ENCODE measurements around the gene IL12RB1. TPM values are rescaled to one million over a fixed set of nuclear protein-coding genes. Genes with fewer than 3 reads are reported as not detected.

Gene IL12RB1
- total RNA-seq, 5 donors from 2014 or later (not counting 1 experiment from before 2014, with no cell fraction given) = 26.3 to 45.2 (median 39.3) TPM

DNA sequence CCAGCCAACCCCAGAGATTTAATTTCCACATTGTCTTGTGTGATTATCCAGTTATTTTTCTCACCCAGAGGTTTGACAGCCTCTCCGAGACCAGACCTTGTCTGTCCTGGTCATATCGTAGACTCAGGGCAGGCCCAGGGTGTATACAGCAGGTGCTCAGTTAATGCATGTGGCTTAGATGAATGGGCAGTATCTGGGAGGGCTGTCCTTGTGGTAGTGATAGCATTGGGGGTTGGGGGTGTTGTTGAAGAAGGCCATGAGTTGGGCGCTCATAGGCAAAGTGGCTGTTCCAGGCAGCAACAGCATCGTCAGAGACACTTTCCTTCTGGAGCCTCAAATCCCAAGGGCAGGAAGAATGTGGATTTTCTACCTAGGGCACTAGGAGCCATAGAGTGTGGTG, 27.7 kb upstream of the IL12RB1 start:
- Histone ChIP-seq H3K27ac (ENCODE audit: low read length) (no peak overlapping the region), H3K27me3 (replicated peaks in 1 of 2; ENCODE audit: control insufficient read depth in 2 of 2, extremely low read depth in 1 of 2, insufficient read depth in 2 of 2, low read length in 1 of 2) (no peaks in the 10 kb centered on the region), H3K4me1 (ENCODE audit: control insufficient read depth in 1 of 2, extremely low read depth in 1 of 2, insufficient read depth in 2 of 2, low read length in 2 of 2) (peaks cover 8 to 50% of the 10 kb centered on the region in 2 experiments), H3K36me3 (ENCODE audit: control insufficient read depth in 2 of 2, extremely low read depth in 1 of 2, insufficient read depth in 1 of 2, low read length in 1 of 2) (peaks cover 4 to 10% of the 10 kb centered on the region in 2 donors), H3K9me3 (no peaks in the 10 kb centered on the region), H3K4me3 (ENCODE audit: control insufficient read depth in 1 of 2, extremely low read depth in 1 of 2, low read length in 1 of 2) (no peak overlapping the region)
- 100% methylated on average over 4 of the region's 4 CpGs for WGBS (ENCODE audit: insufficient coverage)
- Mint-ChIP-seq H3K9me3 (no peaks in the 10 kb centered on the region), H3K4me1 (peaks cover 28 to 45% (median 40%) of the 10 kb centered on the region in 3 donors), H3K4me3 (no peak overlapping the region), H3K27ac (no peak overlapping the region), H3K36me3 (peaks cover 2% of the 10 kb centered on the region), H3K27me3 (no peaks in the 10 kb centered on the region)
- ATAC-seq (replicated peaks in 1 of 4) (no peak), DNase-seq (no peak)
- ChIA-PET CTCF (interaction anchor here in 1 of 2 donors (0.7 kb wide), 1 partner anchor 534 kb away, joined by 6 read pairs; no protein-coding TSS in a partner anchor), POLR2A (no interaction called here)

DNA sequence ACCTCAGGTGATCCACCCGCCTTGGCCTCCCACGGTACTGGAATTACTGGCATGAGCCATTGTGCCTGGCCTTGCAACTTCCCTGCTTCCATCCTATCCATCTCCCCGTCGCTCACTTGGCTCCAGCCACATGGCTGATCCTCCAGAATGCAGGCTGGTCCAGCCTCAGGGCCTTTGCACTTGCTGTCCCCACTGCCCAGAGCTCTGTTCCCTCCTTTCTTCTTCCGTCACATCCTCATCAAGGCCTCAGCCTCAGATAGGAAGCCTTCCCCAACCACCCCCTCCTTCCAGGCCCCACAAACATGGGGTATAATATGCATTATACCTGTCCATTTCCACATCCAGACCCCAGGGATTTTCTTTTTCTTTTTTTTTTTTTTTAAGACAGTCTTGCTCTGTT, 27.1 kb upstream of the IL12RB1 start:
- H3K27me3 Mint-ChIP-seq = no peaks in the 10 kb centered on the region
- POLR2A ChIA-PET = no interaction called here
- 92% methylated on average over 5 of the region's 5 CpGs for WGBS (ENCODE audit: insufficient coverage)
- H3K4me3 Mint-ChIP-seq = no peak overlapping the region
- H3K36me3 Mint-ChIP-seq = peaks cover 2% of the 10 kb centered on the region
- CTCF ChIA-PET = interaction anchor here (0.7 to 1.3 kb wide), 4 partner anchors 27 to 534 kb away, joined by 3 to 6 read pairs (median 4); partner anchors contain the start of genes IL12RB1 (in 1 of the 2) and PIK3R2 (in 1 of the 2)
- peaks cover 5 to 48% of the 10 kb centered on the region in 2 experiments for H3K4me1 ChIP-seq (ENCODE audit: control insufficient read depth in 1 of 2, extremely low read depth in 1 of 2, insufficient read depth in 2 of 2, low read length in 2 of 2)
- H3K4me1 Mint-ChIP-seq = peaks cover 28 to 45% (median 40%) of the 10 kb centered on the region in 3 donors
- ATAC-seq (replicated peaks in 1 of 4) (no peak), DNase-seq (no peak)
- H3K27ac ChIP-seq (ENCODE audit: low read length) = no peak overlapping the region
- H3K9me3 Mint-ChIP-seq = no peaks in the 10 kb centered on the region
- H3K9me3 ChIP-seq = no peaks in the 10 kb centered on the region
- H3K27me3 ChIP-seq (replicated peaks in 1 of 2; ENCODE audit: control insufficient read depth in 2 of 2, extremely low read depth in 1 of 2, insufficient read depth in 2 of 2, low read length in 1 of 2) = no peaks in the 10 kb centered on the region
- H3K27ac Mint-ChIP-seq = no peak overlapping the region
- peaks cover 4 to 10% of the 10 kb centered on the region in 2 donors for H3K36me3 ChIP-seq (ENCODE audit: control insufficient read depth in 2 of 2, extremely low read depth in 1 of 2, insufficient read depth in 1 of 2, low read length in 1 of 2)
- no peak overlapping the region for H3K4me3 ChIP-seq (ENCODE audit: control insufficient read depth in 1 of 2, extremely low read depth in 1 of 2, low read length in 1 of 2)

DNA sequence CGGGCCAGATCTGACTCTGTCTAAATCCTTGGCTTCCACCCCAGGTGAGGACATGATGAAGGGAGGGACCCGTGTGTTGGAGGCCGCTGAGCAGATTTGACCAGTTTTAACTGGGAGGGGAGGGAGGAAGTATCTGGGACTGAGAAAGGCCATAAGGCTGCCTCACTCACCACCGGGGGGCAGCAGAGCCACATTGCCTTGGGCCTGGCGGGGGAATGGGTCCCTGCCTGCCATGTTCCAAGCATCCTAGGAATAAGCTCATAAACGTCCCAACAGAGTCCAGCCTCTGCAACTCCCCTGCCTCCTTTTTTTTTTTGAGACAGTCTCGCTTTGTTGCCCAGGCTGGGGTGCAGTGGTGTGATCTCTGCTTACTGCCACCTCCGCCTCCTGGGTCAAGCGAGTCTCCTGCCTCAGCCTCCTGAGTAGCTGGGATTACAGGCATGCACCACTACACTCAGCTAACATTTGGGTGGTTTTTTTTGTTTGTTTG, 26.3 kb upstream of the IL12RB1 start:
- POLR2A ChIA-PET = no interaction called here
- WGBS (ENCODE audit: insufficient coverage) = 0% methylated on average over 1 of the region's 9 CpGs
- H3K4me3 Mint-ChIP-seq = no peak overlapping the region

DNA sequence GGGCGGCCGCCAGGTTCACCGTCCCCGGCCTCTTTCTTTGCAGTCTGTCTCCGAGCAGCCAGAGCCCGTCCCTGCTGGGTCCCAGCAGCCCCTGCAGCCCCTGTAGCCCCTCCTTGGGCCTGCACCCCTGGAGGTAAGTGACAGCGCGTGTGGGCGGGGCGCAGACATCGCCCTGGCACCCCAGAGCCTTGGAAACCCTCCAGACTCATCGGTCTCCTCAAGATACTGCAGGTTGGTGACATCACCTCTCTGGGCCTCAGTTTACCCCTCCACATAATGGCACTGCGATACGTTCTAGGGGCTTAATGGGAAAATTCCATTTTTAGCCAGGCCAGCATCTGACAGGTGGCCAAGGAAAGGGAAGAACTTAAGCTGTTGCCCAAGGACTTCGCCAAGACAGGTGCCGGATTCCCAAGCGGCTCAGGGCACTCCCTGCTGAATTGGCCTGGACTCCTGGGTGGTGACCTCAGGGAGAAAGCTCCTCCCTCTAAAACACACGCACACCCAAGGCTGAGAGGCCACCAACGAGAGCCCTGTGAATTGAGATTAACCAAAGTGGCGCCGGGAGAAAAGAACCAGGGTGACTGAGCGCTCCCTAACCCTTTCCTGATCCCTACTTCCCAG, 24.0 kb upstream of the IL12RB1 start:
- WGBS (ENCODE audit: insufficient coverage) = 55% methylated on average over 14 of the region's 22 CpGs
- POLR2A ChIA-PET = interaction anchor here in 1 of 2 donors (0.6 kb wide), 2 partner anchors 19 to 55 kb away, joined by 3 read pairs; no protein-coding TSS in a partner anchor
- Histone ChIP-seq H3K27me3 (replicated peaks in 1 of 2; ENCODE audit: control insufficient read depth in 2 of 2, extremely low read depth in 1 of 2, insufficient read depth in 2 of 2, low read length in 1 of 2) (no peaks in the 10 kb centered on the region), H3K4me3 (ENCODE audit: control insufficient read depth in 1 of 2, extremely low read depth in 1 of 2, low read length in 1 of 2) (peak overlapping the region; percentile 68 to 75), H3K27ac (ENCODE audit: low read length) (peak overlapping the region; percentile 43), H3K9me3 (no peaks in the 10 kb centered on the region), H3K4me1 (ENCODE audit: control insufficient read depth in 1 of 2, extremely low read depth in 1 of 2, insufficient read depth in 2 of 2, low read length in 2 of 2) (peaks cover 2 to 28% of the 10 kb centered on the region in 2 experiments), H3K36me3 (ENCODE audit: control insufficient read depth in 2 of 2, extremely low read depth in 1 of 2, insufficient read depth in 1 of 2, low read length in 1 of 2) (peaks cover 3 to 10% of the 10 kb centered on the region in 2 donors)
- peaks cover 22 to 39% (median 35%) of the 10 kb centered on the region in 3 donors for H3K4me1 Mint-ChIP-seq
- peaks cover 2% of the 10 kb centered on the region for H3K36me3 Mint-ChIP-seq
- no peaks in the 10 kb centered on the region for H3K27me3 Mint-ChIP-seq
- no peaks in the 10 kb centered on the region for H3K9me3 Mint-ChIP-seq
- H3K27ac Mint-ChIP-seq = no peak overlapping the region
- peak overlapping the region; percentile 49 to 81 (median 66) for H3K4me3 Mint-ChIP-seq
- DNase-seq (no peak), ATAC-seq (replicated peaks in 1 of 4) (peak in 1 of 4 experiments; percentile 16)
- CTCF ChIA-PET = interaction anchor here (0.6 to 0.7 kb wide), 3 partner anchors 9 to 161 kb away, joined by 3 to 9 read pairs (median 4); no protein-coding TSS in a partner anchor

More for the DNA sequence above, 26.3 kb upstream of the IL12RB1 start:
- Mint-ChIP-seq H3K36me3 (peaks cover 2% of the 10 kb centered on the region), H3K27me3 (no peaks in the 10 kb centered on the region), H3K4me1 (peaks cover 29 to 43% (median 41%) of the 10 kb centered on the region in 3 donors), H3K9me3 (no peaks in the 10 kb centered on the region), H3K27ac (no peak overlapping the region)
- ATAC-seq (replicated peaks in 1 of 4) (peak in 3 of 4 experiments; percentile 29 to 35 (median 31)), DNase-seq (peak in 34 of 35 experiments; percentile 32 to 84 (median 62))
- Histone ChIP-seq H3K36me3 (ENCODE audit: control insufficient read depth in 2 of 2, extremely low read depth in 1 of 2, insufficient read depth in 1 of 2, low read length in 1 of 2) (peaks cover 4 to 10% of the 10 kb centered on the region in 2 donors), H3K27me3 (replicated peaks in 1 of 2; ENCODE audit: control insufficient read depth in 2 of 2, extremely low read depth in 1 of 2, insufficient read depth in 2 of 2, low read length in 1 of 2) (no peaks in the 10 kb centered on the region), H3K4me3 (ENCODE audit: control insufficient read depth in 1 of 2, extremely low read depth in 1 of 2, low read length in 1 of 2) (no peak overlapping the region), H3K27ac (ENCODE audit: low read length) (no peak overlapping the region), H3K9me3 (no peaks in the 10 kb centered on the region), H3K4me1 (ENCODE audit: control insufficient read depth in 1 of 2, extremely low read depth in 1 of 2, insufficient read depth in 2 of 2, low read length in 2 of 2) (peaks cover 2 to 40% of the 10 kb centered on the region in 2 experiments)
- CTCF ChIA-PET = interaction anchor here (0.6 to 1.7 kb wide), 9 partner anchors 9 to 140 kb away, joined by 3 to 8 read pairs (median 4); partner anchors contain the start of genes IL12RB1 (in 2 of the 2) and PIK3R2 (in 1 of the 2)

DNA sequence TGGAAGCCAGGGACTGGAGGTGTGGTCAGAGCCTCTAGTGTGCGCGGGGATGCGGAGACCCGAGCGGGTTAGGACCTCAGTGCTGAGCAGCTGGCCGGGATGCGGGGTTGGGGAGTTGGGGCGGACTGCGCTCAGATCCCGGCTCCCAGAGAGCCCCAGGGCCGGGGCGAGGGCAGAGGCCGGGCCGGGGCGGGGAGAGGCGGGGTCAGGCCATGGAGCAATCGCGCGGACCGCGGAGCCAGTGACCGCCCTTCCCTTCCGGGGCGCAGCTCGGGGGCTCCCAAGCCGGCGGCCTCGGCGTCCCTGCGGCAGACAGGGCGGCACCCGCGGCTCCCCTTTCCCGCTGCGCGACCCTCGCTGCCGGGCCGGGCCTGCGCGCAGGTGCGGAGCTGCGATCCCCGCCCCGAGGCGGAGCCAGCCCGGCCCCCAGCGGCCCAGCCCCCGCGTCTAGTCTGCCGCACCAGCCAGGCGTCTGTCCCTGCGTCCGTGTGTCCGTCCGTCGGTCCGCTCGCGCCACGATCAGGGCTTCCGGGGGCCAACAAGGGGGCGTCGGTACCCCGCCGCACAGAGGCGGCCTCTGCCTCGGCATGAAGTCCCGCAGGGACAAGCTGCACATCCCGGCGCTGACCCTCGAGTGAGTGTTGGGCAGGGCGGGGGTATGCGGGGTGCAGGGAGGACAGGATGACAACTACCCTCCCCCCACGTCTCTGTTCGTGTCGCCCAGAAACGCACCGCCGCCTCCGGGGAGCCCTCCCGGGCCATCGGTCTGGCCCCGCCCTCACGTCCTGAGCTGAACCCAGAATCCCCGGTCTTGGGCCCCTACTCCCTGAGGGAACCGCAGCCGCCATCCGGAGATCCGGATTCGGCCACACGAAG, 23.2 kb upstream of the IL12RB1 start:
- 1% methylated on average over 82 of the region's 92 CpGs for WGBS (ENCODE audit: insufficient coverage)
- Histone ChIP-seq H3K9me3 (no peaks in the 10 kb centered on the region), H3K4me3 (ENCODE audit: control insufficient read depth in 1 of 2, extremely low read depth in 1 of 2, low read length in 1 of 2) (peak overlapping the region; percentile 68 to 75), H3K36me3 (ENCODE audit: control insufficient read depth in 2 of 2, extremely low read depth in 1 of 2, insufficient read depth in 1 of 2, low read length in 1 of 2) (peaks cover 0 to 10% of the 10 kb centered on the region in 2 donors), H3K27me3 (replicated peaks in 1 of 2; ENCODE audit: control insufficient read depth in 2 of 2, extremely low read depth in 1 of 2, insufficient read depth in 2 of 2, low read length in 1 of 2) (no peaks in the 10 kb centered on the region), H3K4me1 (ENCODE audit: control insufficient read depth in 1 of 2, extremely low read depth in 1 of 2, insufficient read depth in 2 of 2, low read length in 2 of 2) (peaks cover 2 to 29% of the 10 kb centered on the region in 2 experiments), H3K27ac (ENCODE audit: low read length) (peak overlapping the region; percentile 57)
- CTCF ChIA-PET = interaction anchor here (0.6 kb wide), 3 partner anchors 8 to 303 kb away, joined by 3 to 9 read pairs (median 7); no protein-coding TSS in a partner anchor
- H3K27me3 Mint-ChIP-seq = no peaks in the 10 kb centered on the region
- peak; percentile 79 to 81 (median 80) for ATAC-seq (replicated peaks in 1 of 4)
- H3K4me1 Mint-ChIP-seq = peaks cover 23 to 33% (median 31%) of the 10 kb centered on the region in 3 donors
- POLR2A ChIA-PET = interaction anchor here in 1 of 2 donors (0.6 kb wide), 1 partner anchor 18 kb away, joined by 3 read pairs; no protein-coding TSS in a partner anchor
- H3K27ac Mint-ChIP-seq = peak overlapping the region; percentile 85 to 88
- no peaks in the 10 kb centered on the region for H3K36me3 Mint-ChIP-seq
- DNase-seq = peak in 13 of 35 experiments; percentile 12 to 61 (median 45)
- peak overlapping the region; percentile 72 to 81 (median 77) for H3K4me3 Mint-ChIP-seq
- no peaks in the 10 kb centered on the region for H3K9me3 Mint-ChIP-seq

All from T-cell (primary cell).